GM23338 (cell line): ENCODE results near the gene SHISA7. TPM values are rescaled to one million over a fixed set of nuclear protein-coding genes. Genes with fewer than 3 reads are reported as not detected.

Experiments
- ATAC-seq: fragments of 200-7000 bp; cut with Tn5 transposase; 3 replicates; pipeline ENCODE4 v1.9.1; 2020
- DNase-seq: peaks from one replicate; pipeline ENCODE4 v3.0.0-alpha.2; 2015; ENCODE audit warnings: low spot score
- H2AFZ ChIP-seq: fragments of 200-600 bp; sonication (generic); 2 replicates; pipeline ENCODE4 v1.8.0; 2016; ENCODE audit warnings: antibody characterized with exemption, mild to moderate bottlenecking, moderate library complexity
- H3F3A ChIP-seq: fragments of 200-600 bp; sonication (generic); replicated peaks from 2 replicates; pipeline ENCODE4 v1.8.0; 2017; ENCODE audit warnings: antibody characterized with exemption, mixed run types, low read depth
- H3K27ac ChIP-seq: fragments of 200-600 bp; sonication (generic); 2 replicates; pipeline ENCODE4 v1.6.1; 2016; ENCODE audit warnings: low read depth
- H3K27me3 ChIP-seq: fragments of 200-600 bp; sonication (generic); 2 replicates; pipeline ENCODE4 v1.8.0; 2016; ENCODE audit warnings: mild to moderate bottlenecking, mixed run types, moderate library complexity; ENCODE audit not compliant: insufficient read depth
- H3K36me3 ChIP-seq: fragments of 200-600 bp; sonication (generic); 2 replicates; pipeline ENCODE4 v1.8.0; 2016; ENCODE audit warnings: mild to moderate bottlenecking; ENCODE audit not compliant: insufficient read depth
- H3K4me1 ChIP-seq: fragments of 200-600 bp; sonication (generic); 2 replicates; pipeline ENCODE4 v1.8.0; 2016; ENCODE audit warnings: mild to moderate bottlenecking, moderate library complexity; ENCODE audit not compliant: insufficient read depth
- H3K4me2 ChIP-seq: fragments of 200-600 bp; sonication (generic); 2 replicates; pipeline ENCODE4 v1.7.1; 2017; ENCODE audit warnings: mixed run types
- H3K4me3 ChIP-seq: fragments of 200-600 bp; sonication (generic); 2 replicates; pipeline ENCODE4 v1.6.1; 2016; ENCODE audit warnings: mixed run types
- H3K79me2 ChIP-seq: fragments of 200-600 bp; sonication (generic); replicated peaks from 2 replicates; pipeline ENCODE4 v1.8.0; 2017; ENCODE audit warnings: mild to moderate bottlenecking; ENCODE audit not compliant: insufficient read depth
- H3K9me2 ChIP-seq: fragments of 200-600 bp; sonication (generic); 2 replicates; pipeline ENCODE4 v1.8.0; 2017; ENCODE audit not compliant: insufficient read depth
- H4K20me1 ChIP-seq: fragments of 200-600 bp; sonication (generic); replicated peaks from 2 replicates; pipeline ENCODE4 v1.8.0; 2017; ENCODE audit warnings: mild to moderate bottlenecking; ENCODE audit not compliant: insufficient read depth
- H3K27ac Mint-ChIP-seq: 2 replicates; pipeline ENCODE4 v1.8.0; 2020; ENCODE audit warnings: inconsistent platforms, mild to moderate bottlenecking, moderate library complexity, mixed read lengths
- H3K27me3 Mint-ChIP-seq: 3 replicates; pipeline ENCODE4 v1.8.0; 2022; ENCODE audit warnings: low read depth, mild to moderate bottlenecking, moderate library complexity, mixed read lengths, inconsistent platforms; ENCODE audit not compliant: insufficient read depth, poor library complexity
- H3K36me3 Mint-ChIP-seq: 3 replicates; pipeline ENCODE4 v1.8.0; 2021; ENCODE audit warnings: low read depth, mild to moderate bottlenecking, inconsistent platforms, moderate library complexity, mixed read lengths
- H3K4me1 Mint-ChIP-seq: 3 replicates; pipeline ENCODE4 v1.8.0; 2020; ENCODE audit warnings: mild to moderate bottlenecking, inconsistent platforms, mixed read lengths
- H3K4me3 Mint-ChIP-seq: 3 replicates; pipeline ENCODE4 v1.8.0; 2021; ENCODE audit warnings: moderate library complexity, mild to moderate bottlenecking, inconsistent platforms, mixed read lengths
- H3K9me3 Mint-ChIP-seq: 3 replicates; pipeline ENCODE4 v1.8.0; 2020; ENCODE audit warnings: moderate library complexity, mild to moderate bottlenecking, inconsistent platforms, mixed read lengths
- CREB1 ChIP-seq: fragments of 250-450 bp; sonication (Bioruptor Pico); IDR thresholded peaks from 2 replicates; pipeline ENCODE4 v1.5.0; 2020; ENCODE audit warnings: low read depth, mild to moderate bottlenecking, moderate library complexity
- EZH2 ChIP-seq: fragments of 200-600 bp; sonication (generic); IDR thresholded peaks from one replicate; pipeline ENCODE4 v1.8.0; 2017; ENCODE audit warnings: antibody characterized with exemption, mild to moderate bottlenecking, low read depth; ENCODE audit not compliant: unreplicated experiment
- EZH2phosphoT487 ChIP-seq: fragments of 200-600 bp; sonication (generic); IDR thresholded peaks from one replicate; pipeline ENCODE4 v1.8.1; 2018; ENCODE audit warnings: antibody characterized with exemption; ENCODE audit not compliant: unreplicated experiment
- JUNB ChIP-seq: IDR thresholded peaks from one replicate; pipeline ENCODE4 v1.6.1; 2016; ENCODE audit warnings: antibody characterized with exemption; ENCODE audit not compliant: unreplicated experiment
- NANOG ChIP-seq: IDR thresholded peaks from 2 replicates; pipeline ENCODE4 v1.6.1; 2016; ENCODE audit warnings: antibody characterized with exemption, borderline replicate concordance
- POLR2AphosphoS5 ChIP-seq: IDR thresholded peaks from 2 replicates; pipeline ENCODE4 v1.6.1; 2016; ENCODE audit warnings: antibody characterized with exemption, low read depth
- REST ChIP-seq: IDR thresholded peaks from one replicate; pipeline ENCODE4 v1.6.1; 2018; ENCODE audit warnings: antibody characterized with exemption; ENCODE audit not compliant: unreplicated experiment
- STAT1 ChIP-seq: IDR thresholded peaks from one replicate; pipeline ENCODE4 v1.6.1; 2016; ENCODE audit warnings: antibody characterized with exemption; ENCODE audit not compliant: unreplicated experiment
- ZNF331 ChIP-seq: fragments of 250-450 bp; sonication (Bioruptor Pico); IDR thresholded peaks from 2 replicates; pipeline ENCODE4 v1.5.0; 2020; ENCODE audit warnings: low read depth, mild to moderate bottlenecking, moderate library complexity
- ZNF462 ChIP-seq: fragments of 250-450 bp; sonication (Bioruptor Pico); IDR thresholded peaks from 2 replicates; pipeline ENCODE4 v1.5.0; 2020; ENCODE audit warnings: mild to moderate bottlenecking, moderate library complexity
- polyA plus RNA-seq: library from polyadenylated mRNA; unstranded; fragments of >200 nt; fragmentation: Nextera tagmentation; extraction: Ambion mirVana; gene quantifications from 2 replicates; pipeline ENCODE4 v1.2.1, GENCODE V29; 2016
- total RNA-seq: library from RNA; depleted of rRNA; stranded (reverse); fragments of >200 nt; shearing (Covaris generic); gene quantifications from 2 replicates; pipeline ENCODE4 v1.2.3, GENCODE V29; 2014
- TF ChIP-seq, protein P1 (sequence below): IDR thresholded peaks from 2 replicates; pipeline ENCODE4 v1.6.1; 2016; ENCODE audit warnings: antibody characterized with exemption

Gene SHISA7
- total and polyA plus RNA-seq, 2 experiments from 2014 or later, result 0.32 to 1.4 TPM

- no peak overlapping the region for H3K4me3 ChIP-seq
- no peak overlapping the region for H3K27ac ChIP-seq
- no peak overlapping the region for H3K4me2 ChIP-seq
- no peaks in the 10 kb centered on the region; the same call in none of the 2 replicates for H4K20me1 ChIP-seq
- peaks cover 21% of the 10 kb centered on the region for H3K79me2 ChIP-seq
- no peak overlapping the region for H2AFZ ChIP-seq
- no peak for TF ChIP-seq NANOG
- ATAC-seq, result no peak
- Mint-ChIP-seq H3K4me3 (no peak overlapping the region), H3K36me3 (peaks cover 18% of the 10 kb centered on the region), H3K27ac (no peak overlapping the region; the same call in 1 of the 2 replicates), H3K4me1 (peaks cover 23% of the 10 kb centered on the region), H3K27me3 (peaks cover 24% of the 10 kb centered on the region), H3K9me3 (no peaks in the 10 kb centered on the region; the same call in 2 of the 3 replicates)
- peaks cover 17% of the 10 kb centered on the region for H3K4me1 ChIP-seq
- H3K9me2 ChIP-seq, result no peaks in the 10 kb centered on the region
- DNase-seq, result no peak
- peaks cover 12% of the 10 kb centered on the region for H3K27me3 ChIP-seq
- H3K36me3 ChIP-seq, result no peaks in the 10 kb centered on the region
- H3F3A ChIP-seq, result peaks cover 9% of the 10 kb centered on the region; the same call in 1 of the 2 replicates
Observed at GRCh38 chr19:55456347-55456746, 13.2 kb upstream of the SHISA7 start.

DNA sequence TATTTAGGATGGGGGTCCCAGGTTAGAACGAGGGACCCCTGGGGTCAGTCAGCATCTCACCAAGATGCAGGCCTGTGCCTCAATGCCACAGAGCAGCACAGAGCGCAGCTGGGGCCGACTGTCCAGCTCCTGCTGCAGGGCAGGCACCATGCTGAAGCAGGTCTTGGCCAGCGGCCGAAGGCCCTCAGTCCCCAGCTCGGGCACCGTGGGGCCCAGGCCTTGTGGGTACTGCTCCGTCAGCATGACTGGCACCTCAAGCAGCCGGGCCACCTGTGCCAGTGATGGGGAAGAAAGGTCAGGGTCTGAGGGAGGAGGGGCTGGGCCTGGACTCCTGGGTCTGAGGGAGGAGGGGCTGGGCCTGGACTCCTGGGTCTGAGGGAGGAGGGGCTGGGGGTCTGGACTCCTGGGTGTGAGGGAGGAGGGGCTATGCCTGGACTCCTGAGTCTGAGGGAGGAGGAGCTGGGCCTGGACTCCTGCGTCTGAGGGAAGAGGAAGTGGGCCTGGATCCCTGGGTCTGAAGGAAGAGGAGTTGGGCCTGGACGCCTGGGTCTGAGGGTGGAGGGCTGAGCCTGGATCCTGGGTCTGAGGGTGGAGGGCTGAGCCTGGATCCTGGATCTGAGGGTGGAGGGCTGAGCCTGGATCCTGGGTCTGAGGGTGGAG, 12.6 kb upstream of the SHISA7 start:
- Mint-ChIP-seq H3K27me3 (peaks cover 26% of the 10 kb centered on the region), H3K4me1 (peaks cover 20% of the 10 kb centered on the region), H3K4me3 (no peak overlapping the region), H3K36me3 (peaks cover 15% of the 10 kb centered on the region), H3K27ac (no peak overlapping the region), H3K9me3 (no peaks in the 10 kb centered on the region; the same call in 2 of the 3 replicates)
- Histone ChIP-seq H3K4me2 (no peak overlapping the region), H3K36me3 (no peaks in the 10 kb centered on the region), H4K20me1 (no peaks in the 10 kb centered on the region; the same call in none of the 2 replicates), H3K27me3 (peaks cover 18% of the 10 kb centered on the region), H3K79me2 (peaks cover 21% of the 10 kb centered on the region), H3F3A (peaks cover 9% of the 10 kb centered on the region; the same call in 1 of the 2 replicates), H2AFZ (no peak overlapping the region), H3K4me1 (peaks cover 17% of the 10 kb centered on the region), H3K27ac (no peak overlapping the region), H3K9me2 (no peaks in the 10 kb centered on the region), H3K4me3 (no peak overlapping the region)
- ATAC-seq (no peak), DNase-seq (no peak)
- TF ChIP-seq JUNB, result no peak
- no peak for TF ChIP-seq REST
- TF ChIP-seq EZH2phosphoT487, result no peak
- TF ChIP-seq STAT1, result no peak
- no peak for TF ChIP-seq EZH2
- TF ChIP-seq, protein P1, sequence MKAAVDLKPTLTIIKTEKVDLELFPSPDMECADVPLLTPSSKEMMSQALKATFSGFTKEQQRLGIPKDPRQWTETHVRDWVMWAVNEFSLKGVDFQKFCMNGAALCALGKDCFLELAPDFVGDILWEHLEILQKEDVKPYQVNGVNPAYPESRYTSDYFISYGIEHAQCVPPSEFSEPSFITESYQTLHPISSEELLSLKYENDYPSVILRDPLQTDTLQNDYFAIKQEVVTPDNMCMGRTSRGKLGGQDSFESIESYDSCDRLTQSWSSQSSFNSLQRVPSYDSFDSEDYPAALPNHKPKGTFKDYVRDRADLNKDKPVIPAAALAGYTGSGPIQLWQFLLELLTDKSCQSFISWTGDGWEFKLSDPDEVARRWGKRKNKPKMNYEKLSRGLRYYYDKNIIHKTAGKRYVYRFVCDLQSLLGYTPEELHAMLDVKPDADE, result no peak
- TF ChIP-seq NANOG, result no peak
- TF ChIP-seq POLR2AphosphoS5, result no peak
- TF ChIP-seq ZNF462 (CRISPR knock-in tag), result no peak
- TF ChIP-seq ZNF331 (CRISPR knock-in tag), result no peak
- no peak for TF ChIP-seq CREB1 (CRISPR knock-in tag)
